Ovary (tissue), 3 donors: ENCODE data around the gene WNK2.

Experiments used
- CTCF ChIP-seq, 3 donors: fragments of 450-650 bp in 2 of 3; fragments of 200-600 bp in 1 of 3; IDR thresholded peaks; one replicate each; pipeline versions ENCODE4 v1.5.1 to v1.8.0; 2016 to 2022; ENCODE audit warnings: antibody characterized with exemption in 3 of 3, mild to moderate bottlenecking in 1 of 3
- EP300 ChIP-seq: sonication (generic); formaldehyde crosslinking; IDR thresholded peaks from one replicate; pipeline ENCODE4 v1.6.1; 2017; ENCODE audit warnings: antibody characterized with exemption
- POLR2A ChIP-seq: fragments of 450-650 bp; IDR thresholded peaks from one replicate; pipeline ENCODE4 v1.6.1; 2017; ENCODE audit warnings: antibody characterized with exemption, mild to moderate bottlenecking, moderate library complexity
- donor health status: DM: no; HTN: no; CAD: no.

DNA sequence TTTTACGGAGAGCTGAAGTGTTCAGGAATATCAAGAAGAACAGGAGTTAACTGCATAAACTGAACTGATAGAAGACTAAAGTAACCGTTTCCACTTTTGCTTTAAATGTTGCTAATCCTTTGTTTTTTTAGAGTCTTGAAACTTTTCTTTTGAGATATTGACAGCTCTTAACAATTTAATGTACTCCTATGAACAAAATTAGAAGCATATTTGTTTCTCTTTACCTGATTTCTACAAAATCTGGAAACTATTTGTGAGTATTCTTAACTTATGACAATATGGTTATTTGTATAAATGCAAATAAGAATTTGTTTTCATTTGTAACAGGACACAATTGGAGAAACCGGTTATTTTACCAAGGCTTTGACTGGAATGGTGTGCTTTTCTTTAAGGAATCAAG is 178.1 kb downstream of the WNK2 start:
- TF ChIP-seq CTCF (IDR thresholded peaks at IDR 0.05) (no peak), POLR2A (no peak), EP300 (no peak)
